ENCODE measurements around the gene DAZAP1.

- TF ChIP-seq CTCF (IDR thresholded peaks at IDR 0.05) (no peak), POLR2A (IDR thresholded peaks at IDR 0.05) (peak in 1 of 2 donors; percentile 34)
Observed at GRCh38 chr19:1408300-1409203, 1.2 kb downstream of the DAZAP1 start.
